Measurements from ENCODE around the gene MAGEE2.

Gene MAGEE2

GRCh38 chrX:75746891-75747639 lies 38.0 kb downstream of the MAGEE2 start:
- DNase-seq (ENCODE audit: low spot score) (no peak), ATAC-seq (ENCODE audit: low read depth) (peak; percentile 44; the same call in 2 of the 3 replicates)
- no peak for TF ChIP-seq CTCF (IDR thresholded peaks at IDR 0.05; ENCODE audit: poor library complexity, severe bottlenecking)
- Histone ChIP-seq H3K36me3 (ENCODE audit: low read depth) (no peaks in the 10 kb centered on the region), H3K27me3 (ENCODE audit: insufficient read depth, poor library complexity, severe bottlenecking) (no peaks in the 10 kb centered on the region), H3K27ac (ENCODE audit: poor library complexity, severe bottlenecking) (no peak overlapping the region), H3K9me3 (ENCODE audit: severe bottlenecking) (no peaks in the 10 kb centered on the region), H3K4me3 (ENCODE audit: severe bottlenecking) (peak overlapping the region; percentile 26), H3K4me1 (ENCODE audit: insufficient read depth, poor library complexity, severe bottlenecking) (no peaks in the 10 kb centered on the region)
